Stimulated activated effector memory CD8-positive, alpha-beta T cell treated with anti-CD3 and anti-CD28 coated beads, Interleukin-12 subunit alpha, Interleukin-12 subunit beta, amount 100 ng/mL, for 72 hours (primary cell): ENCODE measurements around the gene EXOC6.

Experiments used
- ATAC-seq: fragments of 150-1000 bp; cut with Tn5 transposase; 2 replicates; pipeline ENCODE4 v1.10.0; 2021
- DNase-seq, 2 donors: peaks; one replicate each; pipeline ENCODE4 v3.0.0; 2021 to 2022; ENCODE audit warnings: low spot score in 2 of 2
- H3K27ac Mint-ChIP-seq: one replicate; pipeline ENCODE4 v1.8.0; 2022; ENCODE audit warnings: mild to moderate bottlenecking, mixed read lengths
- H3K36me3 Mint-ChIP-seq: one replicate; pipeline ENCODE4 v1.8.0; 2022; ENCODE audit warnings: mild to moderate bottlenecking, mixed read lengths
- H3K4me1 Mint-ChIP-seq: one replicate; pipeline ENCODE4 v1.8.0; 2022; ENCODE audit warnings: mixed read lengths
- H3K4me3 Mint-ChIP-seq: one replicate; pipeline ENCODE4 v1.8.0; 2022; ENCODE audit warnings: mild to moderate bottlenecking, mixed read lengths
- H3K9me3 Mint-ChIP-seq: one replicate; pipeline ENCODE4 v1.8.0; 2022; ENCODE audit warnings: mixed read lengths

Gene EXOC6

GRCh38 chr10:93074597-93075368, 226.5 kb downstream of the EXOC6 start:
- no peak for ATAC-seq
- DNase-seq = peak in 1 of 2 donors; percentile 50
- Mint-ChIP-seq H3K27ac (no peak overlapping the region), H3K9me3 (no peaks in the 10 kb centered on the region), H3K4me1 (peaks cover 40% of the 10 kb centered on the region), H3K36me3 (peaks cover 4% of the 10 kb centered on the region), H3K4me3 (peak overlapping the region; percentile 75)

- ATAC-seq (peak; percentile 61), DNase-seq (peak in 1 of 2 donors; percentile 50)
- H3K4me1 Mint-ChIP-seq = peaks cover 43% of the 10 kb centered on the region
- no peaks in the 10 kb centered on the region for H3K9me3 Mint-ChIP-seq
- no peak overlapping the region for H3K27ac Mint-ChIP-seq
- H3K4me3 Mint-ChIP-seq = peak overlapping the region; percentile 75
- H3K36me3 Mint-ChIP-seq = peaks cover 4% of the 10 kb centered on the region
Measured at GRCh38 chr10:93075369-93076221, 227.3 kb downstream of the EXOC6 start.

GRCh38 chr10:93076871-93077270, 228.6 kb downstream of the EXOC6 start:
- H3K9me3 Mint-ChIP-seq = no peaks in the 10 kb centered on the region
- DNase-seq (peak in 1 of 2 donors; percentile 29), ATAC-seq (no peak)
- H3K36me3 Mint-ChIP-seq = no peaks in the 10 kb centered on the region
- no peak overlapping the region for H3K27ac Mint-ChIP-seq
- H3K4me3 Mint-ChIP-seq = no peak overlapping the region
- H3K4me1 Mint-ChIP-seq = peaks cover 31% of the 10 kb centered on the region

- H3K36me3 Mint-ChIP-seq = no peaks in the 10 kb centered on the region
- peak in 1 of 2 donors; percentile 26 for DNase-seq
- H3K9me3 Mint-ChIP-seq = no peaks in the 10 kb centered on the region
- H3K4me1 Mint-ChIP-seq = peaks cover 25% of the 10 kb centered on the region
- H3K27ac Mint-ChIP-seq = no peak overlapping the region
- no peak overlapping the region for H3K4me3 Mint-ChIP-seq
- ATAC-seq = no peak
Measured at GRCh38 chr10:93077860-93078337, 229.6 kb downstream of the EXOC6 start.

- Mint-ChIP-seq H3K4me1 (peaks cover 16% of the 10 kb centered on the region), H3K4me3 (peak overlapping the region; percentile 30), H3K9me3 (no peaks in the 10 kb centered on the region), H3K27ac (no peak overlapping the region), H3K36me3 (no peaks in the 10 kb centered on the region)
- ATAC-seq = no peak
- no peak for DNase-seq
Measured at GRCh38 chr10:93079663-93080349, 231.5 kb downstream of the EXOC6 start.

GRCh38 chr10:93080350-93081046, 232.2 kb downstream of the EXOC6 start:
- DNase-seq (peak in 1 of 2 donors; percentile 73), ATAC-seq (peak; percentile 65)
- Mint-ChIP-seq H3K36me3 (no peaks in the 10 kb centered on the region), H3K4me3 (peak overlapping the region; percentile 30), H3K27ac (no peak overlapping the region), H3K4me1 (peaks cover 11% of the 10 kb centered on the region), H3K9me3 (no peaks in the 10 kb centered on the region)

- Mint-ChIP-seq H3K36me3 (no peaks in the 10 kb centered on the region), H3K4me3 (no peak overlapping the region), H3K9me3 (no peaks in the 10 kb centered on the region), H3K27ac (no peak overlapping the region), H3K4me1 (peaks cover 6% of the 10 kb centered on the region)
- DNase-seq = peak in 1 of 2 donors; percentile 34
- ATAC-seq = no peak
Measured at GRCh38 chr10:93081318-93081717, 233.0 kb downstream of the EXOC6 start.

GRCh38 chr10:93081834-93082233, 233.5 kb downstream of the EXOC6 start:
- H3K36me3 Mint-ChIP-seq = no peaks in the 10 kb centered on the region
- H3K9me3 Mint-ChIP-seq = no peaks in the 10 kb centered on the region
- ATAC-seq (no peak), DNase-seq (peak in 1 of 2 donors; percentile 40)
- H3K4me1 Mint-ChIP-seq = peaks cover 6% of the 10 kb centered on the region
- no peak overlapping the region for H3K4me3 Mint-ChIP-seq
- H3K27ac Mint-ChIP-seq = no peak overlapping the region

- H3K36me3 Mint-ChIP-seq = no peaks in the 10 kb centered on the region
- DNase-seq (peak in 1 of 2 donors; percentile 32), ATAC-seq (no peak)
- H3K9me3 Mint-ChIP-seq = no peaks in the 10 kb centered on the region
- no peak overlapping the region for H3K27ac Mint-ChIP-seq
- H3K4me1 Mint-ChIP-seq = peaks cover 6% of the 10 kb centered on the region
- no peak overlapping the region for H3K4me3 Mint-ChIP-seq
Measured at GRCh38 chr10:93083743-93084539, 235.6 kb downstream of the EXOC6 start.

- peaks cover under 1% of the 10 kb centered on the region for H3K4me1 Mint-ChIP-seq
- no peaks in the 10 kb centered on the region for H3K36me3 Mint-ChIP-seq
- no peaks in the 10 kb centered on the region for H3K9me3 Mint-ChIP-seq
- DNase-seq (no peak), ATAC-seq (no peak)
- no peak overlapping the region for H3K27ac Mint-ChIP-seq
- H3K4me3 Mint-ChIP-seq = no peak overlapping the region
Measured at GRCh38 chr10:93085272-93085859, 237.0 kb downstream of the EXOC6 start.

- DNase-seq = no peak
- no peak for ATAC-seq
- Mint-ChIP-seq H3K27ac (no peak overlapping the region), H3K4me1 (no peaks in the 10 kb centered on the region), H3K9me3 (no peaks in the 10 kb centered on the region), H3K36me3 (no peaks in the 10 kb centered on the region), H3K4me3 (no peak overlapping the region)
Measured at GRCh38 chr10:93086289-93086688, 238.0 kb downstream of the EXOC6 start.

GRCh38 chr10:93087846-93088245, 239.5 kb downstream of the EXOC6 start:
- H3K36me3 Mint-ChIP-seq = no peaks in the 10 kb centered on the region
- H3K4me3 Mint-ChIP-seq = no peak overlapping the region
- no peaks in the 10 kb centered on the region for H3K9me3 Mint-ChIP-seq
- no peak for ATAC-seq
- no peak overlapping the region for H3K27ac Mint-ChIP-seq
- no peaks in the 10 kb centered on the region for H3K4me1 Mint-ChIP-seq
- no peak for DNase-seq

GRCh38 chr10:93088466-93088865, 240.1 kb downstream of the EXOC6 start:
- Mint-ChIP-seq H3K36me3 (no peaks in the 10 kb centered on the region), H3K4me1 (no peaks in the 10 kb centered on the region), H3K27ac (no peak overlapping the region), H3K4me3 (no peak overlapping the region), H3K9me3 (no peaks in the 10 kb centered on the region)
- ATAC-seq (no peak), DNase-seq (no peak)

GRCh38 chr10:93090619-93091018, 242.3 kb downstream of the EXOC6 start:
- Mint-ChIP-seq H3K27ac (no peak overlapping the region), H3K4me1 (no peaks in the 10 kb centered on the region), H3K36me3 (no peaks in the 10 kb centered on the region), H3K4me3 (no peak overlapping the region), H3K9me3 (no peaks in the 10 kb centered on the region)
- no peak for ATAC-seq
- no peak for DNase-seq
